Fibroblast of skin of right quadriceps (primary cell): Measurements from ENCODE around the gene KIF3C.
A peak's percentile ranks its signal among the peaks of the same experiment; 100 is the strongest.
"Not testable (repeated sequence)": the region's sequence is repeated elsewhere in the genome, so short reads cannot be mapped to it uniquely, and the experiment has no call there.

Source experiments
- DNase-seq: peaks from one replicate; pipeline ENCODE4 v3.0.0-alpha.2; 2013

Gene KIF3C

DNA sequence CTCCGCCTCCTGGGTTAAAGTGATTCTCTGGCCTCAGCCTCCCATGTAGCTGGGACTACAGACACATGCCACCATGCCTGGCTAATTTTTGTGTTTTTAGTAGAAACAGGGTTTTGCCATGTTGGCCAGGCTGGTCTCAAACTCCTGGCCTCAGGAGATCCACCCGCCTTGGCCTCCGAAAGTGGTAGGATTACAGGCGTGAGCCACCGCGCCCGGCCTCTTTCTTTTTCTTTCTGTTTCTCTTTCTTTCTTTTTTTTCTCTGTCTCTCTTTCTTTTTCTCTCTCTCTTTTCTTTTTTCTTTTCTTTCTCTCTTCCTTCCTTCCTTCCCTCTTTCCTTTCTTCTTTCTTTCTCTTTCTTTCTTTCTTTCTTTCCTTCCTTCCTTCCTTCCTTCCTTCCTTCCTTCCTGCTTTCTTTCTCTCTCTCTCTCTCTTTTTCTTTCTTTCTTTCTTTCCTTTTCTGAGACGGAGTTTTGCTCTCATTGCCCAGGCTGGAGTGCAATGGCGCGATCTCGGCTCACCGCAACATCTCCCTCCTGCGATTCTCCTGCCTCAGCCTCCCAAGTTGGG is 16.6 kb upstream of the KIF3C start:
- DNase-seq, result not testable (repeated sequence)

DNA sequence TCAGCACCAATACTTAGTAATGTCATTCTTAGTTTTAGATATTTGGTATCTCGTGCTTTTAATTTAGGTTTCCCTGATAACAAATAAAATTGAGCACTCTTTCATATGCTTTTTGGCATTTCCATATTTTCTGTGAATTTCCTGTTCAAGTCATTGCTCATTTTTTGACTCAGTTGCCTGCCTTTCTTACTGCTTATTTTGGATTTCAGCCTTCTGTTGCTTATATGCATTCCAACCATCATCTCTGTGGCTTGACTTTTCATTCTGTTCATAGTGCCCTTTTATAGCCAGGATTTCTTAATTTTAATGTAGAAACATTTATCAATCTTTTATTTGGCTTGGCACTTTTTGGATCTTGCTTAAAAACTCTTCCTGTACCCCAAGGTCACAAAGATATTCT is 14.5 kb upstream of the KIF3C start:
- no peak for DNase-seq

DNA sequence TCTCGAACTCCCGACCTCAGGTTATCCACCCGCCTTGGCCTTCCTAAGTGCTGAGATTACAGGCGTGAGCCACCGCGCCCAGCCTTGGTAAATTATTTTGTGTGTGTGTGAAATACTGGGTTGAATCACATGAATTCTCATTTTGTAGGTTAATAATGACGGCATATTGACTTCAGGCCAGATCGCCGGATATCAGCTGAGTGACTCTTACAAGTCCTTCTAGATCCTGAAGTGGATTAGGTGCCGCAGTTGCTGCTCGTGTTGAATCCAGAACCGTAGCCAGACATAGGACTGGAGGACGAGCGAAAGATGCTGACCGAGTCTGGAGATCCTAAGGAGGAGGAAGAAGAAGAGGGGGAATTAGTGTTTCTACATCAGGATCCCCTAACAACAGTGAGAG is 12.2 kb upstream of the KIF3C start:
- DNase-seq, result no peak

DNA sequence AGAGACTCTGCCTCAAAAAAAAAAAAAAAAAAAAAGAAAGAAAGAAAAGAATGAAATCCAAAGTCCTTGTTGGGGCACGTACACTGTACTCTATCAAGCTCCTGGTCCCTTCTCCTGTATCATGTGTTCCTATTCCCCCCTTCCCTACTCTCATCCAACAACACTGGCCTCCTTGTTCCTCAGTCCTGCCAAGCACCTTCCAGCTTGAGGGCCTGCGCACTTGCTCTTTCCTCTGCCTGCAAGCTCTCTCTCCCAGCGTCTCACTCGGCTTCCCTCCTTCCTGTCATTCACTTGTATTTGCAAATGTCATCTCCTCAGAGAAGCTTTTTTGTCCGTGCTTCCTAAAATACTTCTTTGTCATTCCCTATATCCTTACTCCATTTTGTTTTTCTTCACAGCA is 10.8 kb upstream of the KIF3C start:
- no peak for DNase-seq

DNA sequence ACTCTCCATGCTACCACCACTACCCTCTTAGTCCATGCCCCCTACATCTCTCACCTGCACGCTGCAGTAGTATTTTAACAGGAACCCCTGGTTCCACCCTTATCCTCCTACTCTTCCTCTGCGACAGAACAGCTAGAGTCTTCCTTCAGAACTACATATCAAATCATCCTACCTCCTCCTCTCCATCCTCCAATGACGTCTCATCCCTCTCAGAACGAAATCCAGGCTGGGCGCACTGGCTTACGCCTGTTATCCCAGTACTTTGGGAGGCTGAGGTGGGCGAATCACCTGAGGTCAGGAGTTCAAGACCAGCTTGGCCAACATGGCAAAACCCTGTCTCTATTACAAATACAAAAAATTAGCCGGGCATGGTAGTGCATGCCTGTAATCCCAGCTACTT is 10.3 kb upstream of the KIF3C start:
- DNase-seq, result no peak

DNA sequence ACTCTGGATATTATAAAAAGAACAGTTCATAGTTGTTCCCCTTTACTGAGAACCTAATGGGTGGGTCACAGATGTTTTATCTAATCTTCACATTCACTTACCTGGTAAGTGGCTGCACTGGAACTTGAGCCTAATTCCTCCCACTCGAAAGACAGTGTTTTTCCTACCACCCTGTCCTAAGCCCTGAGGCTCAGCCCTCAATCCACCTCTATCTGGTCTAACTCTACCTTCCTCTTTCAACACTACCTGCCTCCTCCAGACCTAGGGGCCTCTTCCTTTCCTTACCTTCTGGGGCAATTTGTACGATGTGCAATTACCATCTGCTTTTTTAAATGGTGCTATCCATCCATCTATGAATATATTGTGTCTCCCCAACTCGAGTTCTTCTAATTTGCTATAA is 9.7 kb upstream of the KIF3C start:
- no peak for DNase-seq

DNA sequence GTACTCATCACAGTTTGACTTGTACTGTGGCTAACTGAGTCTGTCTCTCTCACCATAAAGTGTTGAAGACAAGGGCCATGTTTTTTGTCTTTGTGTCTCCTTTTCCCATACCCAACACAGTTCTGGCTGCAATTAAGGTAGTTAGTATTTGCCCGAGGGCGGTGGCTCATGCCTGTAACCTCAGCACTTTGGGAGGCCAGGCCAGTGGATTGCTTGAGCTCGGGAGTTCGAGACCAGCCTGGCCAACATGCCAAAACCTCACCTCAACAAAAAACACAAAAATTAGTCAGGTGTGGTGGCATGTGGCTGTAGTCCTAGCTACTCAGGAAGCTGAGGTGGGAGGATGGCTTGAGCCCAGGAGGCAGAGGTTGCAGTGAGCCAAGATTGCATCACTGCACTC is 6.9 kb upstream of the KIF3C start:
- no peak for DNase-seq

DNA sequence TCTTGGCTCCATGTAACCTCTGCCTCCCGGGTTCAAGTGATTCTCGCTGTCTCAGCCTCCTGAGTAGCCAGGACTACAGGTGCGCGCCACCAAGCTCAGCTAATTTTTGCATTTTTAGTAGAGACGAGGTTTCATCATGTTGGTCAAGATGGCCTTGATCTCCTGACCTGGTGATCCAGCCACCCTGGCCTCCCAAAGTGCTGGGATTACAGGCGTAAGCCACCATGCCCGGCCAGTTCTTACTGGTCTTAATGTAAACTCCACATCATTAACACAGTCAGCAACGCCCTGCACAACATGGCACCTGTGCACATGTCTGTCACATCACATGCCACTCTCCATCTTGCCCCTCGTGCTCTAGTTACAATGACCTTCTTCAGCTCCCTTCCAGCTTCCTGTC is 5.8 kb upstream of the KIF3C start:
- DNase-seq, result no peak

DNA sequence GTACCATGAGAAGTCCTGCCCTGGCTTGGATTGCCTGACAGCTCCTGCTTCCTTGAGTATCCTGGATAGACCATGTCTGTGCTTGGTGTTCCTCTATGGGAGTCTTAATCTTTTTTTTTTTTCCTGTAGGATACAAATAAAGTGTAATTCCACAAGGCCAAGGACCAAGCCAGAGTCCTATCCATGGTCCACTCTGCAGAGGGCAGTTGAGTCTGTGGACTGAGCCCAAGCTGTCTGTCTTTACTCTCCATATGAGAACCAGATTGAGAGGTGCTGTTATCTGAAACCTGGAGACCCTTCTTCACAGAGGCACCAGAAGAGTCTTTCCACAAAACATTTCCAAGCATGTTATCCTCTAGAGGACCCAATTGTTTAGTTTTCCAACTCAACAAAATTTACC is 1.4 kb upstream of the KIF3C start:
- DNase-seq, result no peak

DNA sequence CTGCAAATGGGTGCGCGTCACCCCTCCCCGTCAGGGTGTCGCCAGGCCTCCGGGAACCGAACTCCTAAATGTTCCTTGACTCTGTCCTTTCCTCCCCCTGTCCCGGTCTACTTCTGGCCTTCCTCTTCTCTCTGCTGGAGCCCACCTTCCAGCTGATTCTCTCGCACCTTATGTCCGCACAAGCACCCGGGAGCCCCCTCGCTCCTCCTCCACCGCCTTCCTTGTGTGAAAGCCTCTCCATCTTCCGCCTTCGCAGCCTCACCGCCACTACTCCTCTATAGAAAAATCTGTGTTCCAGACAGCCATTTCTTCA is 627 bp upstream of the KIF3C start:
- DNase-seq, result no peak

DNA sequence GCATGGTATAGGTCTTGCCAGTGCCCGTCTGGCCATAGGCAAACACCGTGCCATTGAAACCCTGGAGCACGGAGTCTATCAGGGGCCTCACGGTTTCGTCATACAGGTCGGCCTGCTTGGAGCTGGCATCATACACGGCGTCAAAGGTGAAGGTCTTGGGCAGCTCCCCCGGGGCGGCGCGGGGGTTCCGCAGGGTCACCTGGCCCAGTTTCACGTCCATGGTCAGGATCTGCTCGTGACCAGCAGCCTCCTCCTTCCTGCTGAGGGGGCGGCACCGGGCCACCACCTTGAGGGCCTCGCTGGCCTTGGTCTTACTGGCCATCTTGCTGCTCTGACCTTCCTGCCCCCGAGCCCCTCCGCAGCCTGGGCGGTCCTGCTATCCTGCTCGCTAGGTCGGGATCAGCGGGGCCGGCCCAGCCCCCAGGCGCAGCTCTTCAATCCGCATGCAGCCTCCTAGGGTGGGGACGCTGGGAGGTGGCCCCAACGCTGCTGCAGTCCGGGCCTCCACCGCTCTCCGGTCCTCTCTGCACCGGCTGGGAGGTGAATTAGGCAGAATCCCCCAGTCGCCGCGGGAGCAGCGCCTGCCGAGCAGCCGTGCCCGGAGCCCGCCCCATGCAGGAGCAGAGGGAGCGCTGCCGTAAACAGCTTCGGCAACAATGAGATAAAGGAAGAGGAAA is 563 bp downstream of the KIF3C start:
- no peak for DNase-seq

DNA sequence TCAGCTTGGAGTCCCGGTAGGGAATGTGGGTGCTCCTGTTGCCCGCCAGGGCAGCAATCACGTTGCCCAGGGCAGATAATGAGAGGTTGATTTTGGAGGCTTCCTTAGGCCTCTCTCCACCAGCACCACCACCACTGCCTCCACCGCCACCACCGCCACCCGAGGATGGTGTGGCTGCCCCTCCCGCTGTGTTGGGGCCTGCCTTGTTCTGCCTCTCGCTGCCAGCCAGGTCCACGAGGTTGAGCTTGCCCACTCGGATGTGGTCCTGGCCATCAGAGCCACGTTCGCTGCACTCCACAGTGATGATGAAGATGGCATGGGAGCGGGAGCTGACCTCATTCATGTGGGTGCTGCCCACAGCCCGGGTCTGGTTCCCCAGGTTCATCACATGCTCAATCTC is 1.3 kb downstream of the KIF3C start:
- DNase-seq, result no peak

DNA sequence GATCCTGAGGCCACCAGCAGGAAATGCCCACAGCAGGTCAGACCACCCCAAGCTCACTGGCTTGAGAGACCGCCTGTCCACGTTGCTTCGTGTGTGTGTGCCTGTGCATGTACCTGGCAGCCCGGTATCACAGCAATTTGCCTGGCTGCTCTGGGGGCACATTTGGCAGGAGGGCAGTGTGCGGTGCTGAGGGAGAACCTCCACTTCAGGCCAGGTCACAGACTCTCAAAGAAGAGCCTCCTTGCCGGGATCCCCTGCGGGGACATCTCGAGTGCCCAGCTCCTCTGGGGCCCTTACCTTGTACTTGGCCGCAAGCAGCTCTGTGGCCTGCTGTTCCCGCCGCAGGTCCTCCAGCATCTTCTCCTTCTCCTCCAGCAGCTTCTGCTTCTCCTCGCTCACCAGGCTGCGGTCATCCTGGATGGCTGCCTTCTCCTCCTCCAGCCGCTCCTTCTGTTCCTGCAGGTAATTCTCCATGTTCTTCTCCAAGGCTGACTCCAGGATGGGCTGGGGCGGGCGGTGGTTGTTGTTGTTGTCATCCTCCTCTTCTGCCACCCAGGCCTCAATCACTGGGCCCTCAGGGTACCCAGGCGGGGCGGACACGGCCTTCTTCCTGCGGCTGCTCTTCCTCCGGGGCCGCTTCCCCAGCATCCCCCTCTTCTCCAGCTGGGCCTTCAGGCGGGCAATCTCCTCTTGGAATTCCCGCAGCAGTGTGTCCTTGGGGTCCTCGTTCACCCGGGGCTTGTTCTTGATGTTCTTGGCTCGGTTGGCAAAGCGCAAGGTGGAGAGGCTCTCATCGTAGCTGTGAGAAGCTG is 2.0 kb downstream of the KIF3C start:
- no peak for DNase-seq

DNA sequence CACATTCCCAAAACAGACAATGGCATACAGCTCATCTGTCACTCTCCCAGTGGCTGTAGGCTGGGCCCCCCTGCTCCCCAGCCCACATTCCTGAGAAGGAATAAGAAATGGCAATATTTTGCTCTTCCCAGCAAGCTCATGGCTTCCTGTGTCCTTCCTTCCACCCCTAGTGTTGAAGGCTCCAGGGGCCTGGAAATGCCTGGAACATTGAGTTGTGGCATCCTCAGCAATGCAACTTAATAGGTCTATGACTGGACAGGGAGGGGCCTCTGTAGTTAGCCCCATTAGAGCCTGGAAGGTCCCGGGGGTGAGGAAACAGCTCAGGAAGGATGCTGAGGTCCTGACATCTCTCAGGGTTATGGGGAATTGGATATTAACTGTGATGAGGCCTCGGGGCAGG is 3.3 kb downstream of the KIF3C start:
- no peak for DNase-seq

DNA sequence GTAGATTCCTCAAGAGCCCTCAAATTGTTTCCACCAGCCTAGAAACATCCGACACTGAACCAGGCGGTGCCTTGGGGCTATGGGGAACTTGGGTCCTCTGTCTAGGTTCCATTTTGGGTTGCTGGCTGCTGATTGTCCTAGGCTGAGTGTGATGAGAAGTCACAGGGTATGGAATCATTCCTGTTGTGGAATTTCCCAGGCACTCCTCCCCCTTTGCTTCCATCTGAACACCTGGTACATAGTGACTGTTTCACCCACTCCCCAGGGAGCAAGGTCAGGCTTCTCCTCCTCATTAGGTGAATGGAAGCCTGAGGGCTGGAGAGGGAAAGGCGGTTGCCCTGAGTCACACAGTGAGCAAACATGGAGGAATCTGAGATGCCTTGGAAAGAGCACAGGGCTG is 4.5 kb downstream of the KIF3C start:
- peak; percentile 59 for DNase-seq

DNA sequence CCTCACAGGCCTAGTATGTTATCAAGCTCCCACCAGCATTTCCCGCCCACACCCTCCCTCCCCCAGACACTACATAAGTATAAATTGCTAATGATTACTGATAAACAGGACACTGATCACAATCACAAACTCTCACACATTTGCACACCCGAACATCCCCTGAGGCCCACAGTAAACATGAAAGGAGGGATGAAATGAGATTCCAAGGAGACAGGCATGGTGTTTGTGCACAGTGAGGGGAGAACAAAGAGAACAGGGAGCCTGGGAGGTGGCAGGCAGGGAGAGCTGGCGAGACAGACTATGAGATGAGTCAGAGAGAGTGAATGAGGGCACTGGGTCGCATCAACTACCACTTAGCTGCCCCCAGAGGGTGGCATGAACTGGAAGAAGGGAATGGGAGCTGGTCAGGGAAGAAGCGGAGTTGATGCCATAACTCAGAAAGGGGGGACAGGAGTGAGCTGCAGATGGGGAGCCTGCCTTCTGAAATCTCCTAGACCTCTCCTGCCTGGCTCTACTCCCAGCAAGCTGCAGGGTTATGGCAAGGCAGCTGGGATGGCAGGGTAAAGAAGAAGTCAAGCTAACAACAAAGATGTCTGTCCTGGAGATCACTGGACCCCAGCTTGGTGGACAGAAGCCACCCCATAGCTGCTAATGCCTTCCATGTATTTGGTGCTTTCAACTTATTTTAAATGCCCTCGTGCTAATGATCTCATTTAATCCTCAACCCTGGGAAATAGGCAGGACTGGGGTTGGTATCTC is 5.1 kb downstream of the KIF3C start:
- DNase-seq, result no peak

DNA sequence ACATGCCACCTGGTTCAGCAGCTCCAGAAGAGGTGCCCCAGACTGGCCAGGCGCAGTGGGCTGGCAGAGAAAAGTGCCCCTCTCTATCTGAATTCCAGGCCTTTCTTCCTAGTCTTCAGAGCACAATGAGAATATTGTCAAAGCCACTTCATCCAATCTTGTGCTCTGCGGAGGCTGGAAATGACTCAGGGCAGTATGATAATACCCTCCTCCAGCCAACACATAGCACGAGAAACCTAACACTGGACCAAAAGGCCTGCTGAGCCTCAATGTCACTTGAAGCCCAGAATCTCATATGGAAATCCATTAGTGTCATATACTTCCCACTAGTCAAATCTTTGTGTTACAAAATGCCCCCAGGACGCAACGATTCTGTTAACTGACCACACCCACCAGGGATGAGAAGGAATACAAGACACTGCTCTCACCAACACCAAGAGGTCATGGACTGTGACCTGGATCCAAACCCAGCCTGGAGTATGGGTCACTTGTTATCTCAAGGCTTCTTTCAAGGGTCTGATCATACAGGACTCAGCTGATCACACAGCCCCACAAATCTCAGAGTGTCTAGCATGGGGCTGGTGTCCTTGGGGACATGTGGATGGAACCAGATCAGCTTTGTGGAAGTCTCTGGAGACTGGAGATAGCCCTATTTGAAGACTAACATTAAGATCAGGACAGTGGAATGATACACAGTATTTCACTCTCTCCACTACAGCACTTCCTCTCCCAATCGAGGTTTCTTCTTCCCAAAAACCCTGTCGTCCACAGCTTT is 10.1 kb downstream of the KIF3C start:
- DNase-seq, result no peak

DNA sequence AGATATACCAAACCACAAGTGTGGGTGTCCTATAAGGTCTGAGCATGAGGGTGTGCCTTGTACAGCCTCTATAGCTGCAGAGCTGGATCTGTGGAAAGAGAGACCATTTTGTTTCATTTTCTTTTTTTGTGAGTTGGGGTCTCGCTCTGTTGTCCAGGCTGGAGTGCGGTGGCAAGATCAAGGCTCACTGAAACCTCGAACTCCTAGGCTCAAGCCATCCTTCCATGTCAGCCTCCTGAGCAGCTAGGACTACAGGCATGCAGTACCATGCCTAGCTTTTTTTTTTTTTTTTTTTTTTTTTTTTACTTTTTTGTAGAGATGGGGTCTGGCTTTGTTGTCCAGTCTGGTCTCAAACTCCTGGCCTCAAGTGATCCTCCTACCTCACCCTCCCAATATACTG is 10.7 kb downstream of the KIF3C start:
- no peak for DNase-seq

DNA sequence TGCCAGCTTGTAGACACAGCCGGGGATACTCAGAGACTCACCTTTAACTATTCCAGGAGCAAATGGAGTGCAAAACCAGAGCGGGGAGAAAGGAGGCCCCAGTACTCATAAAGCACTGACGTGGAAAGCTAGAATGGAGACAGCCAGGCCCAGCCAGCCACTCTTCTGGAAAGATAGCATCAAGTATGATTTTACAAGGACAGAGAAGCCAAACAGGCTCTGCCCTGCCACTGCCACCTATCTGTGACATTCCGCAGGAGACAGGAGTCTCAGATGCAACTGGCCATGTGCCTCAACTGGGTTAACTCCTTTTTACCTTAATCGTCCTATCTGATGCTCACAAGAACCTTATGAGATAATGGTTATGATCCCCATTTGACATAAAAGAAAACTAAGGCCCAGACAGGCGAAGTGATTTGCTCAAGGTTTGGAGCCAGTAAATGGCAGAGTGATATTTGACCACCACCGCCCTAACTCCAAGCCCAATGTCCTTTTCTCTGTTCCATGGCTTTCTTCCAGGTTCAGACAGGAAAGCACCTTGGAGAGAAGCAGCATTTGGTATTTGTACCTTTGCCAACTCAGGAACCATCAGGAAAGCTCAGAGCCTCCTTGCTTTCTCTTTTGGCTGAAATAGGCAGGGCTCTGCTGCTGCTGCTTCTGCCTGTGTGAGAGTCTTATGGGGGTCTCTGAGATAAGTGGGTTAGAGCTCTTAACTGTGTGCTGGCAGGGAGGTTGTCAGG is 15.6 kb downstream of the KIF3C start:
- no peak for DNase-seq

DNA sequence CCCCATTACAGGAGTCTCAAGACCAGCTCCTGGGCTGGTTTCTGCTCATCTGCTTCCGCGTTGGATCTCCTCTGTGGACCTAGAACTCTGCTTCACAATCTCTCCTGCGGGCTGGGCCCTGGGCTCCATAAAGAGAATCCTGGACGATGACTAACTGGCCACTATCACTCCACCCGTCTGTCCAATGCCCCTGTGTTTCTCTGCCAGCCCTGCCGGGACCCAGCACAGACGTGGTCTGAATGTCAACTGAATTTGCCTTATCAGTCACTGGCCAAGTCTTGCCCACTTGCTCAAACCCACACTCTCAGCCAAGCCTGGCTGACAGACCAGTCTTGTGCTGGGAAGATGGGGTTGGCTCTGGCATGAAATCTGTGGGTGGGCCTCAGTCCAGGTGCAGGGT is 17.4 kb downstream of the KIF3C start:
- DNase-seq, result no peak

DNA sequence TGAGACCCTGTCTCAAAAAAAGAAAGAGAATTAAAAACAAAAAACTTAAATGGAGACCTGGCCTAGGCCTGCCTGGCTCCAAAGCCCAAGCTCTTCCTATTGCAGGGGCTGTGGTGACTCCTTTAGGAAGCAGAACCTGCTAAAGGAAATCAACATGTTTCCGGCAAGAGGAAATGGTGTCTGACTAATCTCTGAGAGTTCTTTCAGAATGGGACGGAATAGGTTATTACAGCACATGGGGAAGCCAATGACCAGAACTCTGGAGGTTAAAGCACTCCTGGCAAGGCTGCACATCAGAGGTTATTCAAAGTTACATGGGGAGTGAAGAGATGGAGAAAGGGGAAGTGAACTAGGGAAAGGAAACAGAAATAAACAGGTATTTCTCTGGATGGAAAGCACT is 21.4 kb downstream of the KIF3C start:
- peak; percentile 22 for DNase-seq

DNA sequence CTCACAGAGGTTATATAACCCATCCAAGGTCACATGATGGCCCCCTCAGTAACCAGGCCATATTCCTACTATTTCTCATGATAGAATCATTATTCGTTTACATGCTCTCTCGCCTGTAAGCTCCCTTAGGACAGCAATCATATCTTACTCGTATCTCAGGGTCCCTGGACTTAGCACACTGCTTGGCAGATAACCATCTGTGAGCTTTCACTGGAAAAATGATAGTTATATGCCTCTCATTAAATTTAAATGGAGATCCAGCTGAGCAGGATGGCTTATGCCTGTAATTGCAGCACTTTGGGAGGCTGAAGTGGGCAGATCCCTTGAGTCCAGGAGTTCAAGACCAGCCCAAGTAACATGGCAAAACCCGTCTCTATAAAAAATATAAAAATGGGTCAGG is 21.9 kb downstream of the KIF3C start:
- no peak for DNase-seq
